Breast epithelium (tissue), 3 donors: ENCODE results near the gene GON7.

Source experiments
- POLR2A ChIP-seq: fragments of 450-650 bp; IDR thresholded peaks from one replicate; pipeline ENCODE4 v1.6.1; 2016; ENCODE audit warnings: antibody characterized with exemption, mild to moderate bottlenecking, moderate library complexity
- POLR2AphosphoS5 ChIP-seq, 3 donors: sonication (generic); formaldehyde crosslinking; IDR thresholded peaks; one replicate each; pipeline ENCODE4 v1.6.1; 2017; ENCODE audit warnings: antibody characterized with exemption in 3 of 3
- TF ChIP-seq, protein P1 (sequence below), 3 donors: fragments of 450-650 bp; IDR thresholded peaks; one replicate each; pipeline ENCODE4 v1.5.1; 2016 to 2017; ENCODE audit warnings: antibody characterized with exemption in 3 of 3, mild to moderate bottlenecking in 3 of 3, moderate library complexity in 3 of 3

DNA sequence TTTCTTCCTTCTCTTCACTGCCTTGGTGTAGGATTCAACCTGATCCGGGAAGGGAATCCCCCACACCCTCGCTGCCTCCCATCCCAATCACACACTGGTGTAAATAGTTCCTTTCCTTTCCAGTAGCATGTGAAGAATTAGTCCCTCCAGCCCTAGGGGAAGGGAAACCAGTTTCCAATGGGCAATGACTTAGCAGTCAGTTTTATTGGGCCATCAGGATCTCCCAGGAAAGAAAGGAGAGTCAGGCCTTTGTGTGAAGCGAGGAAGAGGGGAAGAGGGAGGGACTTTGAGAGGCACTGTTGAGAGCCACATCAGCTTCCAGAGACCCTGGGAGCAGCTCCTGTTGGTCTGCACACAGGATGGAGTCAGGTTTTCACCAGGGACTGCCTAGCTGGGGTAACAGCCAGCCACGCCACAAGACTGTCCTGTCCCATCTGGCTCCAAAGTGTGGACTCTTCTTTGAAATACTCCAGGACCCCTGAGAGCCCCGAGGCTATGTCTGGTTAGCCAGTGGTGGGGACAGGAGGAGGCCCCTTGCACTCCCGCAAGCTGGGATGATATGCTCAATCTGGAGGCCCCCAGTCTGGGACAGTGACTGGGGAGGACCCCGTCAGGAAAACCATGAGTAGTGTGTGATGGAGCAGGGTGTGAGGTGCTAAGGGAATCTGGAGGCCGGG is 50.0 kb downstream of the GON7 start:
- TF ChIP-seq, protein P1, sequence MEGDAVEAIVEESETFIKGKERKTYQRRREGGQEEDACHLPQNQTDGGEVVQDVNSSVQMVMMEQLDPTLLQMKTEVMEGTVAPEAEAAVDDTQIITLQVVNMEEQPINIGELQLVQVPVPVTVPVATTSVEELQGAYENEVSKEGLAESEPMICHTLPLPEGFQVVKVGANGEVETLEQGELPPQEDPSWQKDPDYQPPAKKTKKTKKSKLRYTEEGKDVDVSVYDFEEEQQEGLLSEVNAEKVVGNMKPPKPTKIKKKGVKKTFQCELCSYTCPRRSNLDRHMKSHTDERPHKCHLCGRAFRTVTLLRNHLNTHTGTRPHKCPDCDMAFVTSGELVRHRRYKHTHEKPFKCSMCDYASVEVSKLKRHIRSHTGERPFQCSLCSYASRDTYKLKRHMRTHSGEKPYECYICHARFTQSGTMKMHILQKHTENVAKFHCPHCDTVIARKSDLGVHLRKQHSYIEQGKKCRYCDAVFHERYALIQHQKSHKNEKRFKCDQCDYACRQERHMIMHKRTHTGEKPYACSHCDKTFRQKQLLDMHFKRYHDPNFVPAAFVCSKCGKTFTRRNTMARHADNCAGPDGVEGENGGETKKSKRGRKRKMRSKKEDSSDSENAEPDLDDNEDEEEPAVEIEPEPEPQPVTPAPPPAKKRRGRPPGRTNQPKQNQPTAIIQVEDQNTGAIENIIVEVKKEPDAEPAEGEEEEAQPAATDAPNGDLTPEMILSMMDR (IDR thresholded peaks at IDR 0.05): no peak
- no peak for TF ChIP-seq POLR2AphosphoS5 (IDR thresholded peaks at IDR 0.05)
- no peak for TF ChIP-seq POLR2A
